Measurements from ENCODE around the gene ANXA1. TPM values are rescaled to one million over a fixed set of nuclear protein-coding genes. Genes with fewer than 3 reads are reported as not detected.
A peak's percentile ranks its signal among the peaks of the same experiment; 100 is the strongest.
"Not testable (repeated sequence)": the region's sequence is repeated elsewhere in the genome, so short reads cannot be mapped to it uniquely, and the experiment has no call there.

ANXA1 gene
- total RNA-seq, 2 donors from 2014 or later, result 13.9 to 63.1 TPM

- no peak for DNase-seq (ENCODE audit: low spot score in 2 of 2)
- Mint-ChIP-seq H3K36me3 (no peaks in the 10 kb centered on the region), H3K9me3 (no peaks in the 10 kb centered on the region), H3K27ac (peak overlapping the region in 1 of 2 donors; percentile 73)
- ATAC-seq, result no peak
These were observed 24.8 kb downstream of the ANXA1 start for GRCh38 chr9:73176450-73176875.

GRCh38 chr9:73178044-73178443 is 26.4 kb downstream of the ANXA1 start:
- DNase-seq (ENCODE audit: low spot score in 2 of 2), result no peak
- Mint-ChIP-seq H3K36me3 (no peaks in the 10 kb centered on the region), H3K27ac (no peak overlapping the region), H3K9me3 (no peaks in the 10 kb centered on the region)
- peak in 1 of 2 donors; percentile 67 for ATAC-seq

DNA sequence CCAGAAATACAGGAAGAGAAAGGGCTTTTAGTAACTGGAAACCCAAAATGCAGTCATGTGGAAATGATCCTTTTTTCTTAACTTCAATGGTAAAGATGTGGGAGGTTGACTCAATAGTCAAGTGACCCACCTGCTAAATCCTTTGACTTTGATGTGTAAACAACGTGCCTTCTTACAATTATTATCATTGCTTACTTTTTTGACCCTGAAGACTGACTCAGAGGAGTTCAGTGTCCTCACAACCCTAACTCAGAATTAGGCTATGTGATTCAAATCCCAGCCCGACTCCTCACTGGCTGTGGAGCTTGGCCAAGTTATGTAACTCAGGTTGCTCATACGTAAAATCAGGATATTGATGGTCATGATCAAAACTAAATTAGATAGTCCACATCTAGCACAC is 27.9 kb downstream of the ANXA1 start:
- ATAC-seq (peak in 1 of 2 donors; percentile 56), DNase-seq (ENCODE audit: low spot score in 2 of 2) (no peak)

DNA sequence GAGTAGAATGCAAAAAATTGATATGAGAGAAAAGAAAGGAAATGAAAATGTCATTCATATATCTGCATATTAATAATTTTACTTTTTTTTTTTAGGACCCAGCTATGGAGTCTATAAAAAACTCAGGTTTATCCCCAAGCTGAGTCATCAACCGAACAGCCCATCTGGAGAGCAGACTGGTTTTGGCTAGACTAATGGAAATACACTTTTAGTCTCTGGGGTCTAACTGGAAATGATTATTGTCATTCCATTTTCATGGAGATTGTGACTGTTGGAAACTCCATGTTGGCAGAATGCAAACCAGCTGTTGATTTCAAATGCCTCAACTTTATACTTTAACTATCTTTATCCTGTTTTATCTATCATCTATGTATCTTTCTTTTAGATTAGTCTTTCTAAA is 28.7 kb downstream of the ANXA1 start:
- Mint-ChIP-seq H3K9me3 (no peaks in the 10 kb centered on the region), H3K27ac (no peak overlapping the region), H3K36me3 (no peaks in the 10 kb centered on the region)
- no peak for DNase-seq (ENCODE audit: low spot score in 2 of 2)
- no peak for ATAC-seq

More for the DNA sequence above, 27.9 kb downstream of the ANXA1 start:
- H3K27ac Mint-ChIP-seq, result no peak overlapping the region
- H3K9me3 Mint-ChIP-seq, result no peaks in the 10 kb centered on the region
- H3K36me3 Mint-ChIP-seq, result no peaks in the 10 kb centered on the region

GRCh38 chr9:73182928-73183327 is 31.3 kb downstream of the ANXA1 start:
- Mint-ChIP-seq H3K9me3 (no peaks in the 10 kb centered on the region), H3K36me3 (no peaks in the 10 kb centered on the region), H3K27ac (no peak overlapping the region)
- ATAC-seq, result no peak
- DNase-seq (ENCODE audit: low spot score in 2 of 2), result no peak

GRCh38 chr9:73183428-73183827 is 31.8 kb downstream of the ANXA1 start:
- no peaks in the 10 kb centered on the region for H3K36me3 Mint-ChIP-seq
- ATAC-seq (no peak), DNase-seq (ENCODE audit: low spot score in 2 of 2) (no peak)
- no peak overlapping the region for H3K27ac Mint-ChIP-seq
- no peaks in the 10 kb centered on the region for H3K9me3 Mint-ChIP-seq

DNA sequence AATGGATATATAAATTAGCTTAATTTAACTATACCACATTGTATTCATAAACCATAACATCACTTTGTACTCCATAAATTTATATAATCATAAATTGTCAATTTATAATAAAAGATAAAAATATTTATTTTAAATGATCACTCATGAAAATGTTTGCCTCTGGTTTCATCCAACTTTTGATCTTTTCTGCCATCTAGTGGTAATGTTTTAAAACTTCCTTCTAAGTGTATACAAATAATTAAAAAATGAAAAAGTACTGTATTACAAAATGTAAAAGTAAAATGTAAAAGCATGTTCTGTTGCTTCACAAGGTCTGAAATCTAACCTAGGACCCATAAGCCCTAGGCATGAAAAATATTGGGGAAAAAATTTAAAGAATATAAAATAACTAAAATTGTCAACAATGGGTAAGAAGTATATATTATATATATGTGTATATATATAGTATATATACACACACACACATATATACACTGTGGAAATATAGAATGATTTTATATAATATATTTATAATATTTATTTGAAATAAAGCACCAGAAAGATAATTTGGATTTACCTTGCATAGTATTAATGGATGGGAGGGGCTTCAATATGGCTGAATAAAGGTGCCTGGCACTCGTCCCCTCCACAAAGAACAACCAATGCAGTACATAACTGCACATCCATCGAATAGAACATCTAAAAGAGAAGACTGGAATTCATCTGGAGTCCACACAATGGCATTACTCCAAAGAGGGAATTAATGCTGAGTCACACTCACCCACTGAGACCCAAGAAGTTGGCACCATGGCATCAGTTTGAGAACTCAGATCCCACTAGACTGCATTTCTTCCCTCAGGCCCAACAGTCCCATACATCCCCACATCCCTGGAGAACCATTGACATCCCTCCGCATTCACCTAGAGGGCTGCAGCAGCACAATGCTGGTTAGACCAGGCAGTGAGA is 32.5 kb downstream of the ANXA1 start:
- DNase-seq (ENCODE audit: low spot score in 2 of 2), result no peak
- Mint-ChIP-seq H3K9me3 (no peaks in the 10 kb centered on the region), H3K36me3 (no peaks in the 10 kb centered on the region), H3K27ac (no peak overlapping the region)
- no peak for ATAC-seq

DNA sequence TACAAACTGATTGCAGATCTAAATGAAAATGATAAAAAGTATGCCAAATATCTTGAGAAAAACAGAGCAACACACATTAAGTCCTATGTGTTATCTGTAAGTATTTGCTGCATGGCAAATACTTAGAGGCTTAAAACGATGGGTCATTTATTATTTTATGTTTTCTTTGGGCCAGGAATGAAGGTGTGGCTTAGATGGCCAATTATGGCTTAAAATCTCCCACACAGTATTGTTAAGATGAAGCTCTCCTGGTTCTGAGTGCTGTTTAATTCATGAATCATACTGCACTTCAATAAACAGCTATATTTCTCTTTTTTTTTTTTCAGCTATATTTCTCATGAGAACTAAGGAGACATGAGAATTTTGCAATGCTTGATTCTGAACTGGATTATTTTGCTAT is 39.4 kb downstream of the ANXA1 start:
- DNase-seq (ENCODE audit: low spot score in 2 of 2); ATAC-seq; H3K27ac Mint-ChIP-seq; H3K36me3 Mint-ChIP-seq; H3K9me3 Mint-ChIP-seq: not testable (repeated sequence)

- no peak overlapping the region for H3K27ac Mint-ChIP-seq
- DNase-seq (ENCODE audit: low spot score in 2 of 2) (no peak), ATAC-seq (no peak)
- H3K9me3 Mint-ChIP-seq, result no peaks in the 10 kb centered on the region
- no peaks in the 10 kb centered on the region for H3K36me3 Mint-ChIP-seq
These were observed 42.6 kb downstream of the ANXA1 start for GRCh38 chr9:73194284-73194683.

- H3K27ac Mint-ChIP-seq, result no peak overlapping the region
These were observed 47.8 kb downstream of the ANXA1 start for GRCh38 chr9:73199448-73199847.

DNA sequence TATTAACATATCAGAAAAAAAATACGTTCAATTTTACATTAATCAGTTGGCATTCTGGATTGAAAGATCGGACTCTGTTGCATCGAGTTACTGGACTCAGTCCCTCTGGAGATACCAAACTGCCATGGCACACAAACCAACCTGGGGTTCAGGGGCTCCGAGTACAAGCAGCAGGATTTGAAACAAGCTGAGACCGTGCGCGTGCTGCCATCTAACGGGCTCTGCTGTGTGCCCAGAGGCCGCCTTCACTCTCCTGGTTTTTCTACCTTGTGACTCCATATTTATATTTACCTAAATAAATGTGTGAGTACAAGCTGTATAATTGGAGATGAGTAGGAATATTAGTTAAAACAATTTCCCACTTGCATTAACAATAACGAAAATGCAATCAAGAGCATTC is 48.2 kb downstream of the ANXA1 start:
- no peaks in the 10 kb centered on the region for H3K36me3 Mint-ChIP-seq
- ATAC-seq, result no peak
- DNase-seq (ENCODE audit: low spot score in 2 of 2), result no peak
- H3K27ac Mint-ChIP-seq, result no peak overlapping the region
- H3K9me3 Mint-ChIP-seq, result no peaks in the 10 kb centered on the region

More at GRCh38 chr9:73199448-73199847, 47.8 kb downstream of the ANXA1 start:
- H3K36me3 Mint-ChIP-seq, result no peaks in the 10 kb centered on the region
- ATAC-seq (no peak), DNase-seq (ENCODE audit: low spot score in 2 of 2) (no peak)
- H3K9me3 Mint-ChIP-seq, result no peaks in the 10 kb centered on the region

DNA sequence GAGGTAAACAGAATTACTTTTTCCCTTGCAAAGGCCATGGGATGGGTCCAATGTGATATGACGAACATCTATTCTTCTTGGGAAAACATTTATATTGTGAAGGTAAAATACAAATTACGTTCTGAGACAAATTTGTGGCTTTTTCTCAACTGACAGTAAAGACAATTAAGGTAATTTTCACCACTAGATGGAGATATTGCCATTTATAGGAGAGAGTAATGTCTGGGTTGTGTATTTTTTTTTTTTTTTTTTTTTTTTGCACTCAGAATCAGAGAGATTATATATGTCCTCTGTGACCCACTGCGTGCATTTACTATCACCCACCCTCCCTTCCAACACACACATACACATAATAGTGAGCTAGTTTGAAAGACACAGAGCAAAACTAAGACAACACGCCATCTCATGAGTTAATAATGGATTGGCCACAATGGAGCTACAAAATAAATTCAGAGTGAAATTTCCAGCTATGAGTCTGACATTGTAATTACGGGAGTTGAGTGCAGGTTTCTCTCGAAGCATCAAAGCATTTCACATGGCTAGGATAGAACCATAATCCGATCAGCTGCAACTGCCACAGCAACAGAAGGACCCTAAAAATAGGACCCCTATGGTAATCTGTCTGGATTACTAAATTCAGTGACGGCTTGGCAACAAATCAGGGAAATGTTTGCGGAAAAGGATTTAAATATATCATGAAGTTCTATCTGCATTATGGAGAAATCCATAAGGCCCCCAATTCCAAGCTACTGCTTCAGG is 49.2 kb downstream of the ANXA1 start:
- Mint-ChIP-seq H3K9me3 (no peaks in the 10 kb centered on the region), H3K27ac (no peak overlapping the region), H3K36me3 (no peaks in the 10 kb centered on the region)
- ATAC-seq (peak in 1 of 2 donors; percentile 72), DNase-seq (ENCODE audit: low spot score in 2 of 2) (no peak)

GRCh38 chr9:73202980-73203379 is 51.3 kb downstream of the ANXA1 start:
- Mint-ChIP-seq H3K9me3 (no peaks in the 10 kb centered on the region), H3K27ac (no peak overlapping the region), H3K36me3 (no peaks in the 10 kb centered on the region)
- no peak for DNase-seq (ENCODE audit: low spot score in 2 of 2)
- ATAC-seq, result no peak

DNA sequence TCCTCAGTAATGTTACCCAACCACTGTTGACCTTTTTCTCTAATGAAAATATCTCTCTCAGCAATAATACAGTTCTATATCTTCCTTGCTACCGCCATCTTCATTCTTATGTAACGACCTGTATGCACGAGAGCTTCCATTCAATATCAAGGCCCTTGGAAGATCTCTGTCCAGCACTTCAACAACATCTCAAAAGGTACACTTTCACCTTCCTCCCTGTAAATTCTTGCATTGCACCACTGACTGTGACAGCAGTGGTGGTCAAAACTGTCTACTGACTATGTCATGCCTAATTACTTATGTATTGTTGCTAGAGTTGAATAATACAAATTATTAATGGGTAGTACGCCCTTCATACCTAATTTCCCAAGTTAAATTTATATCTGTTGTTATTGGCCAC is 53.3 kb downstream of the ANXA1 start:
- ATAC-seq (no peak), DNase-seq (ENCODE audit: low spot score in 2 of 2) (no peak)
- Mint-ChIP-seq H3K36me3 (no peaks in the 10 kb centered on the region), H3K27ac (no peak overlapping the region), H3K9me3 (no peaks in the 10 kb centered on the region)

GRCh38 chr9:73206851-73207250 is 55.2 kb downstream of the ANXA1 start:
- H3K27ac Mint-ChIP-seq, result no peak overlapping the region
- DNase-seq (ENCODE audit: low spot score in 2 of 2) (no peak), ATAC-seq (no peak)
- H3K9me3 Mint-ChIP-seq, result no peaks in the 10 kb centered on the region
- H3K36me3 Mint-ChIP-seq, result no peaks in the 10 kb centered on the region

GRCh38 chr9:73210886-73211666 is 59.4 kb downstream of the ANXA1 start:
- Mint-ChIP-seq H3K27ac (no peak overlapping the region), H3K9me3 (no peaks in the 10 kb centered on the region), H3K36me3 (no peaks in the 10 kb centered on the region)
- no peak for ATAC-seq
- DNase-seq (ENCODE audit: low spot score in 2 of 2), result no peak

- H3K9me3 Mint-ChIP-seq, result no peaks in the 10 kb centered on the region
- DNase-seq (ENCODE audit: low spot score in 2 of 2) (no peak), ATAC-seq (peak in 1 of 2 donors; percentile 70)
- no peak overlapping the region for H3K27ac Mint-ChIP-seq
- H3K36me3 Mint-ChIP-seq, result peaks cover 2 to 3% of the 10 kb centered on the region in 2 donors
These were observed 61.6 kb downstream of the ANXA1 start for GRCh38 chr9:73213300-73213699.

All from activated naive CD4-positive, alpha-beta T cell treated with anti-CD3 and anti-CD28 coated beads, Interleukin-2, amount 50 U/mL, for 72 hours (primary cell).